CD4-positive, alpha-beta T cell treated with Interleukin-15 for 1 hour (primary cell): ENCODE measurements around the gene TTC27.
A peak's percentile ranks its signal among the peaks of the same experiment; 100 is the strongest.
"Not testable (repeated sequence)": the region's sequence is repeated elsewhere in the genome, so short reads cannot be mapped to it uniquely, and the experiment has no call there.

Source experiments
- DNase-seq: peaks from one replicate; pipeline ENCODE4 v3.0.0-alpha.2; 2020

The TTC27 gene

DNA sequence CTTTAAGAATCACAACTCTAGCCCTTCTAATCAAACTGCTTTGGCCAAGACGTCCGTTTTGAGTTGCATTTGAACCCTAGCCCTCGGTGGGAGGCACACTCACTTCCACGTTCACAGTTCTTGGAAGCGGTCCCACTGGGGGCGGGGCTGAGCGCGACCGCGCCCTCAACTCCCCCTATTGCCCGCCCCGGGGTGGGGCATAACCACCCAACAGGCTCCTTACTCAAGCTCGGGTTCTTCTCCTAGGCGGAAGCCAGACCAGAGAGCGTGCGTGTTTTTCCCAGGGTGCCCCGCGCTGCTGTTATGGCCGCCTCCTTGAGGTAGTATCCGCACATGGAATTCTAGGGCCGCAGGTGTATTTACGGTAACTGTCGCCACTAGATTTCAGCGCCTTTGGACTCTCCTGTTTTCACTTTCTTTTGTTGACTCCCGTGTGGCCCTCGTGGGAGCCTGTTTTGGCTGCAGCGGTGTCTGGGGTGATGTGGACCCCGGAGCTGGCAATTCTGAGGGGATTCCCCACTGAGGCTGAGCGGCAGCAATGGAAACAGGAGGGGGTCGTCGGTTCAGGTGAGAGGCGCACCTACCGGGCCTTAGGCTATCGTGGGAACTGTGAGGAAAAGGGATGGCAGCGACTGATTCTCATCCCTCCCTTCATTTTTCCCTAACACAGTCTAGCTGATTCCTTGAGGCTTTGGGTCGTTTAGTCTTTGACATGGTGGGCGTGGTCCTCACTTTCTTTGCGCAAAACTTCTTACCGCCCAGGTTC lies at the start of gene TTC27:
TTC27 (plus strand) TSS at position 237 of the 766 bp plus-strand sequence; CDS start at position 480, 243 bp downstream.
- DNase-seq: peak; percentile 94

DNA sequence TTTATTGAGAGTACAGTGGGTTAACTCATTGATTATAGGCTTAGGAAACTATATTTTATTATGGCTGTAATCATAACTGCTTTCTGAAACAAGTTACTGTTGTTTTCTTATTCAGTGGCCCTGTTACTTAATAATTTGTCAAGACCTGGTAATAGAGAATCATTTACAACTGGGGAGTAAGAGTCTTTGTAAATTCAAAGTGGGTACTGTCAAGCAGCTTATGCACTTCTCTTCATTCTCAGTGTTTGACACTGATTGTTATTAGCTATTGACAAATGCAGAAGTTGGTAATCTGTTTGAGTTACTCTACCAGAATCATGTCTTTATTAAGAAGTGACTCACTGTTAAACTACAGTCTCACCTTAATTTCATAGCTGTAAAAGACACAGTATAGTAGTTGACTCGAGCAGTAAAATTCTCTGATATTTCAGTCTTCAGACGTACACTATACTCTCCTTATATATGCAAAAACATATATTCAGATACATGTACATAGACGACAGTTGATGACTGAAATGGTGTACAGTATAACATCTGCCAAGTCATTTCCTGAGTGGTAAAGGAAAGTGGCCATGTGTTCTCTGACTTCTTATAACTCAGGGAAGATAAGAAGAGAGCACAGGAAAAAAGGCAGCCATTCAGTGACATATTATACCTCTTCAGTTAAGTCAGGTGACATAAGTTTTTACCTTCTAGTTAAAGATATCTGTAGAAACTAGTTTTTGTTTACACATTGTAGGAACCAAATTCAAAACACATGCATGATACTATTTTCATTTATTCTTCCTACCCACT lies 36.0 kb upstream of the TTC27 start:
- DNase-seq: no peak

DNA sequence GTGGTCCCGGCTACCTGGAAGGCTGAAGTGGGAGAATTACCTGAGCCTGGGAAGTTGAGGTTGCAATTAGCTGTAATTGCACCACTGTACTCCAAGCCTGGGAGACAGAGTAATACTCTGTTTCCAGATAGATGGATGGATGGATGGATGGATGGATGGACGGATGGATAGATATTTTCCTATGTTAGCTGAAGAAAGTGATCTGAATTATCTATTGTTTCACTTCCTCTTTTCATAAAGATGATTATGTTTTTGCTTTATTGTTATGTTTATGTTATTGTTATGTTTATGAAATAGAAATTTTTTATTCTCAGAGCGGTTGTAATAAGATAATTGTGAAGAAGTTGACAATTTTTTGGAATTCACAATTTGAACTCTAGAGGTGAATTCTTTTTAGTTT lies 33.3 kb upstream of the TTC27 start:
- no peak for DNase-seq

DNA sequence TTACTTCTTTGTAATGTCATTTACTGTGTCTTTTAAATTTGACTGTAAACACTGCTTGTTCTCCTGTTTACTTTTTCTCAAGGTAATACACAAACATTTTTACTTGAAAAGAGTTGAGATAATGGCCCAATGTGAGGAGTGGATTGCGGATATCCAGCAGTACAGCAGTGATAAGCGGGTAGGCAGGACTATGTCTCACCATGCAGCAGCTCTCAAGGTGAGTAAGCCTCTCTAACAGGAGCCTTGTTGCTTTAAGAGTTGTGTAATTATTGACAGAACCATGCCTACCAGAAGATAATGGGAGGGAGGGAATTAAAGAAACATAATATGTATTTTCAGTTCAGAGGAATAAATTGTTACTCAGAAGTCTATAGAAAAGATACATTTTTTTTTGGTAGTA lies 16.5 kb upstream of the TTC27 start:
- DNase-seq: no peak

DNA sequence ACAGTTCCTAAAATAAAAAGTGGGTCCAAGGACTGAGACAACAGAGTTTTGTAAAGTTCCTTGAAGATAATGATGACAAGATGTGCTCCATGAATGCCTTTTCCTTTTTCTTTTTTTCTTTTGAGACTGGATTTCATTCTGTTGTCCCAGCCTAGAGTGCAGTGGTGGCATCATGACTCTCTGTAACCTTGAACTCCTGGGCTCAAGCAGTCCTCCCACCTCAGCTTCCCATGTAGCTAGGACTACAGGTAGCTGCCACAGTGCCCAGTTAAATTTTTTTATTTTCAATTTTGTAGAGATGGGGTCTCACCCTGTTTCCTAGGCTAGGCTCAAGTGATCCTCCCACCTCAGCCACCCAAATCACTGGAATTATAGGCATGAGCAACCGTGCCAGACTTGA lies 16.1 kb upstream of the TTC27 start:
- no peak for DNase-seq

DNA sequence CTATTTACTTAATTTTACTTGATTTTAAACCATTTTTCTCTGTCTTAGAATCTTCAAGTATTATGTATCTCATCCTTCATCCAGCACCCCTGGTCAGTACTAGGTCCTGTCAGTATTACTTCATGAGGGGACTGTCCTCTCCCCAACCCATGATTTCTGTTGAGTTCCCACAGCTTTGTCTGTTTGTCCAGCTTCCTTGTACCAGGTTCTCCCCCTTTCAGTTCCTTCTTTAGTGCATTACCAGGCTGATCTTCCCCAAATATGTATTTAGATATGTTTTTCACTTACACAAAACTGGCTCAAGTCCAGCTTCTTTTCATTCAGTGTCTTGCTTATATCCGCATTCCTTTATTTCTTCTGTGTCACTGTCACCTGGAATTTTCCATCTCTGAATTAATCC lies 13.8 kb upstream of the TTC27 start:
- DNase-seq: no peak

DNA sequence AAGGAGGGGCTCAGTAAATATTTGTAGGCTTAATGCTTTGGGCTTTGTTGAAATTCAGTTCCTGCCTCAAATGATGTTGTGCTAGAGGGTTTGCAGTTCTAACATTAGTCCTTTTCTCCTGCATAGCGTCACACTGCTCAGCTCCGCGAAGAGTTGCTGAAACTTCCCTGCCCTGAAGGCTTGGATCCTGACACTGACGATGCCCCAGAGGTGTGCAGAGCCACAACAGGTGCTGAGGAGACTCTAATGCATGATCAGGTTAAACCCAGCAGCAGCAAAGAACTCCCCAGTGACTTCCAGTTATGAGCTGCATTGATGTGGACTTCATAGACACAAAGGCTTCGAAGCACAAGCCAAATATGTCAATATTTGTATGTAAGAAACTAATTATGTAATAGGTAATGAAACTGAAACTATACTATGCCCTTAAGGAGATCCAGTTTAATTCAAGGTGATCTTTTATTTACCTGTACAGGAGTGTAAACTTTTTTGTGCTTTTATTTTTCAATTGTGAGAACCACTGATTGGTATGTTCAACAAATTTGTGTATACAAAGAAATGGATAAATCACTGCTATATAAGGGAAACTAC lies 10.2 kb upstream of the TTC27 start:
- DNase-seq: no peak

DNA sequence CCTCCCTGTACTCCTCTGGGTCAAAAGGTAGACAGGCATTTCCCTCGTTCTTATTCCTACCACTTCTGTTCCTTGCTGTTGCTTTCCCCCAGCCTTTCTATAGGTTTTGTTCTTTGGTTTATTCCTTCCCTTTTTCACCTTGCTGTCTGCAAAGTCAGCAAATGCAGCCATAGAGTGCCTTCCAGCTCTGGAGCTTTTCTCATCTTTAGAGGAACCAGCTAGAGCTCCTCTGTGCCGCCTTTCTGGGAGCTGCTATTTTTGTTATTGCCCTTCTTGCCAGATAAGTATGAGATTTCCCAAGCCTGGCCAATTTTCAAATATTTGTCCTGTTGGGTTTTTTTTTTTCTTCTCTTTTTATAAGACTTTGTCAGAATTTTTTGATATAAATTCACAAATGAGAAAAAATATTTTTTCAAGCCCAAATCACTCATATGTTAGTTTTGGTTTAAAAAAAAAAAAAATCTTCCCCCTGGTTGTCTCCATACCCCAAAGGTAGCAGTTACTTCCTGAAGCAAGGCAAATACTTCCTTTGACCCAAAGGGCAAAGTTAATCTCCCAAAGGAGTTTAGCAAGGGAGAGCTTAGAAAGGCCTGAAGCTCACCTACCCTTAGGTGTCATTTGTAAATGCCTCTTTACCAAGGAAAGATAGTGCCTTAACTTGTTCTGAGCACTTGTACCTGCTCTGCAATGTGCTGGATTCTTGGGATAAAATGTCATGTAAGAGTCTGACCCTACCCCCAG lies 5.1 kb upstream of the TTC27 start:
- DNase-seq: no peak

DNA sequence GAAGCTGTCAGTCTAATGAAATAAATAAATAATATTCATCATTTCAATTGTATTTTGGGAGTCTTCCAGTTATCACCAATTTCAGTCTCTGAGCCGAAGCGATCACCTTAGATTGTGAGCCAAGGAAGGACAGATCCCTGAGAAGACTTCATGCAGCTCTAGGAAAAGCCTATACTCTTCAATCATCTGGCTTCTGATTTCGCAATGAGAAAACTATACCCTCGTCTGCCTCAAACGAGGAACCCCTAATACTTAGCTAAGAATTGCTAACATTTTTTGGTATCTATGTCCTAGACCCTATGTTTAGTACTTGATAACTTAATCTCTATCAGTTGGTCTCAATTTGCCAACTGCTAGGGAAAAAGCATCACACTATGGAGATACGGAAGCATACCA lies 4.5 kb upstream of the TTC27 start:
- DNase-seq: no peak

DNA sequence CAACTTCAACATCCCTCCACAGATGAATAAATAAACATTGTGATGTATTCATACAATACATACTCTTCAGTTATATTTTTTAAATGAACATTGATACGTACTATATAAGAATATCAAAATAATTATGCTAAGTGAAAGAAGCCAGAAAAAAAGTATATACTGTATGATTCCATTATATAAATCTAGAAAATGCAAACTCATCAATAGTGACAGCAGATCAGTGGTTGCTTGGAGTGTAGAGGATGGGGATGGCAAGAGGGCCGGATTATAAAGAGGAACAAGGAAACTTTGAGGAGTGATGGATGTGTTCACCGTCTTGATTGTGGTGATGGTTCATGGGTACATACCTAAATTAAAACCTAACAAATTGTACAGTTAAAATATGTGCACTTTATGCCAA lies 3.0 kb upstream of the TTC27 start:
- no peak for DNase-seq

DNA sequence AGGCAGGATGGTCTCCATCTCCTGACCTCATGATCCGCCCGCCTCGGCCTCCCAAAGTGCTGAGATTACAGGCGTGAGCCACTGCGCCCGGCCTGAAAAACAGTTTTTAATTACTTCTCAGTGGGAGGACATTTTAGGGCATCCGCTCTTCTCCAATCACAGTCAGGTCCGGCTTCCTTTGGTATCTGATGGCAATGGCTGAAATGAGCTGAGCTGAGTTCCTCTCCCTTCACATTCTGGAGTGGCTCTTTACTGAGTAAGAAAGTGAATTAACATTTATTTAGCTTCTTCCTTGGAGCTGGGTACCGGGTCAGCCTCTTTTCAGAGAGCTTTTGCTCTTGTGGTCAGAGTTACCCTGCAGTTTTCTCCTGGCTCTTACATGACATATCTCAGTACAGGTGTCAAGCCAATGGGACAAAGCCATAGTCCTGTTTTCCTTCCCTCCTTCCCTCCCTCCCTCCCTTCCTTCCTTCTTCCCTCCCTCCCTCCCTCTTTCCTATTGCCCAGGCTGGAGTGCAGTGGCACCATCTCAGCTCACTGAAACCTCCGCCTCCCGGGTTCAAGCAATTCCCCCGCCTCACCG lies 1.1 kb upstream of the TTC27 start:
- no peak for DNase-seq

DNA sequence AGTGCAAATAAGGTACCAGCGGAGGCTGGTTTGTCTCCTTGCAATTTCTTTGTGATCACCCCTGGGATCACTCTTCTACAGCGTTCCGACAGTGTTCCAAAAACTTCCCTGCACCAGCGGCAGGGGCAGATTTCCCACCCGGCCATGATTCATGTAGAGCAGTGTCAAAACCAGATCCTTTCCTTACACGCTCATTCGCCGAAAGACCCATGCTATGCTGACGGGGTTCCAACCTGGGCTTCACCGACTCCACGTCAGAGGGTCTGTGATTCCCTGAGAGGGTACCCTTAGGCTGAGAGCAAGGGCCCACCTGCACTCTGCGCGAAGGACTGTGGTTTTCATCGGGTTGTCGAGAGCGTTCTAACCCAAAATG lies 423 bp upstream of the TTC27 start:
- DNase-seq: no peak

DNA sequence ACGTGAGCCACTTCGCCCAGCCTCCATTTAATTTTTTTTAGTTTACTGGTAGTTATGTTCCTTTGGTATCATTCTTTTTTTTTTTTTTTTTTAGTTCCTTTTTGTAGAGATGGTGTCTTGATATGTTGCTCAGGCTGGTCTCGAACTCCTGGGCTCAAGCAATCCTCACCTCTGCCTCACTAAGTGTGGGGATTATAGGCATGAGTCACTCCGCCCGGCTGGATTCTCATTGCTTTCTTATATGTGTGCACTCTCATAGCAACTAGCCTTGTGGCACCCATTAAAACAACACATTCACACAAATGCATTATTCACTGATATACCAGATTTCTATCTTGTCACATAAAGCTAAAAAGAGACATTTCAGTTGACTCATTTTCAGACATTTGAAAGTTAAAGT lies 4.2 kb downstream of the TTC27 start:
- no peak for DNase-seq

DNA sequence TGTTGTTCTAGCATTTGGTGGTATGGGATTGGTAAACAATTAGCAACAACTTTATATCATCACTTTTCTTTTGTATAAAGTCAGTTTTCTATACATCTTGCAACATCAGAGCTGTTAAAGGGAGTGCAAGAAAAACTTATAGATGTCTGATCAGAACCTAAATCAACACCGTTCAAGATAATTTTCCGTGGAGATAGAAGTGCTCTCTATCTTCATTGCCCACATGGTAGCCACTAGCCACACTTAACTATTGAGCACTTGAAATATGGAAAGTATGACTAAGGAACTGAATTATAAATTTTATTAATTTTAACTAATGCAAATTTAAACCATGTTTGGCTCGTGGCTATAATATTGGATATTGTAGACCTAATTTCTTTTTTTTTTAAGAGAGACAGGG lies 5.2 kb downstream of the TTC27 start:
- DNase-seq: no peak

DNA sequence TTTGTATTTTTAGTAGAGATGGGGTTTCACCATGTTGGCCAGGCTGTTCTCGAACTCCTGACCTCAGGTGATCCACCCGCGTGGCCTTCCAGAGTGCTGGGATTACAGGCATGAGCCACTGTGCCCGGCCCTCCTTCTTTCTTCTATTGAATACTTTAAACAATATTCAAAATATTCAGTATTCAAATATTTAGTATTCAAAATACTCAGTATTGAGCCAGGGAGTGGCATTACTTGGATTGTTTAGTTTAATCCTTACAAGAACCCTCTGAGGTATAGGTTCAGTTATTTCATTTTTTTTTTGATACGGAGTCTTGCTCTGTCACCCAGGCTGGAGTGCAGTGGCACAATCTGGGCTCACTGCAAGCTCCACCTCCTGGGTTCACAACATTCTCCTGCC lies 10.7 kb downstream of the TTC27 start:
- DNase-seq: not testable (repeated sequence)

DNA sequence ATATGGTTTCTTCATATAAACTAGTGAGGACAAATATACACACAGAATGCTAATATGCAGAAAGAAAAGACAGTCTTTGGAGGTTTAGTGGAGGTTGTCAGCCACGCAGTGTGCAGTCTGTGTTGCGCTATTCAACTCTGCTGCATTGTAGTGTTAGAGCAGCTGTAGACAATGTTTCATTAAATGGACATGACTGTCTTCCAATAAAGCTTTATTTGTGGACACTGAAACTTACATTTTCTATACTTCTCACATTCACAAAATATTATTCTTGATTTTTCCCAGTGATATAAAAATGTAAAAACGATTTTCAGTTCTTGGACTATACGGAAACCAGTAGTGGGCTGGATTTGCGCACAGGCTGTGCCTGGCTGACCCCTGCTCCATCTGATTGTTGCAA lies 13.3 kb downstream of the TTC27 start:
- DNase-seq: no peak

DNA sequence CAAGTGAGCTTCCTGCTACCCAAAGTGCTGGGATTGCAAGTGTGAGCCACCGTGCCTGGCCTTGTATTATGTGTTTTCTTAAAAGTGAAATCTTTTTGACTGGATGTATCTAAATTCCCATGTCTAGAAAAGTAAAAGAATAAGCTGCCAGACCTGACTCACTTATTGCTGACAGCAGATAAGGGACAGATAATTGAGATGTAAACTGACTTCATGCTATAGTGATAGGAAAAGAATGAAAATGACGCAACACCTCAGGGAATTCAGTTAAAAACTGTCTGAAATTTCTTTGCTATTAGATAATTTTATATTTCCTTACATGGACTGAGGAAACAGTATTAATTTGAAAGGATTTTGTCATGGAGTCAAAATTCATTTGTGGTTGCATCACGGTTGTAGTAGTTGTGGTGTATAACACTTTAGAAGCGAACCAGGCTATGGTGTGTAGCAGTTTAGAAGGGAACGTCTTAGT lies 19.4 kb downstream of the TTC27 start:
- DNase-seq: no peak

DNA sequence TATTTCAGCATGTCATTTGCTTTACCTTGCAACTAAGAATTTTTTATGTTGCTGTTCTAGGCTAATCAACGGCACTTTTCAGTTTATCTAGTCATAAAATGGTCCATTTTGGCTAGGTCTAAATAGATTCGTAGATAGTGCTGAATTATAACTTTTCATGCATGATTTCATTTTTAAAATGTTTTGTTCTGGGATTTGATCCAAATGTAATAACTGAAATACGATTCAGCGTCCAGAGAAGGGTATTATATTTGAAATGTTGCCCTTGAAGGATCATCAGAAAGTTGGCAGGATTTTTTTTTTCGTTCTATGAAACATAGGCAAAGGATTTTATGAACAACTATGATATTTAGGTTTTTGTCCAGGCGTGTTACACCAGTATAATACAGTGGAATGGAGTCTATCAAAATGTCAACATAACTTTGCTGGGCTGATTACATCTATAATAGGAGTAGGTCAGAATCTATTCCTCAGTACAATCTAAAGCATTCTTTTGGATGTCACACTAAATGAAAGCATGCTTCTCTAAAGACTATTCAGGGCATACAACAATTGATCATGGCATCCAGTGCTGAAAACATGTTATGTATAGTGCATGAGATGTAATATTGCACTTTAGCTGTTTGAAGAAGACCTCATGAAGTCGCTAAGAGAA lies 24.8 kb downstream of the TTC27 start:
- DNase-seq: no peak

DNA sequence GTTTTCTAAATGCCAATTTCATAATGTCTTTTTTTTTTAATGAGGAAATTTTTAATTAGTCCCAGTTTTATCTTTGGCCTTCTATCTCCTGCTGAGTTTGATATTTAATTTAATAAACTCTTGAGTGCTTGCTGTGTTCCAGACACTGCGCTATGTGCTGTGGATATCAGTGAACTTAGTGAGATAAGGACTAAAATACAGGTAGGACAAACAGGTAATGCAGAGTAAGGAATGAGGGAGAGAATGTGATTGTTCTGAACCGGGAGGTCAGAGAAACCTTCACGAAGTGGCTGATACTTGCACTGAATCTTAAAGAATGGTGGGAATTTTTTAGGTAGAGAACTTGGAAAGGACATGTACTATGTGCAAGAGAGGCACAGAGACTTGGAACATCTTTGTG lies 28.2 kb downstream of the TTC27 start:
- no peak for DNase-seq

DNA sequence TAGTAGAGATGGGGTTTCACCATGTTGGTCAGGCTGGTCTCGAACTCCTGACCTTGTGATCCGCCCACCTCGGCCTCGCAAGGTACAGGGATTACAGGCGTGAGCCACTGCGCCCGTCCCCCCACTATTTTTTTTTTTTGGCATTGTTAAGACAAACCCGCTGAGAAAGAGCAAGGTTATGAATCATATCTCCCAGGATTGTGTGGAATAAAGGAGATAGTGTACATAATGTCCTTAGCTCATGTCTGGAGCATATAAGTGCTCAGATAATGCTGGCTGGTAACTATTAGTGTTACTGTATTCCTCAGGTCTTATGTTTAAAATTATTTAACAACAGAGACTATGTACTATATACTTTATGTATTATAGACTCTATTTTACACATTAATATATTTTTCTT lies 36.0 kb downstream of the TTC27 start:
- DNase-seq: no peak

DNA sequence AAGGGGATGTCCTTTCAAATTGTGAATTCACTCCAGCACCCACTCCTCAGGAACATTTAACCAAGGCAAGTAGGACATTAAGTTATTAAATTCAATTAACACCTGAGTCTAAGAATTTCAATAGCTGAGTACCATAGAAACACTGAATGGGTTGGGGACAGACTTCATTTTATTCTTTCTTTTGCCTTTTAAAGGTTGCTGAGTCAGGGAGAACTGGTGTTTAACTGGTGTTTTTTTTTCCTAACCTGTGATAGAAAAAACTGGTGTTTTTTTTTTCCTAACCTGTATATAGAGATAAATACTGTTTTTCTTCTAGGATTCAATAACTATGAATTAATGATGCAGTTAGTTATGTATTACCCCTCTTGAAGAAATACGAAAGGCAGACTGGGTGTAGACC lies 38.9 kb downstream of the TTC27 start:
- no peak for DNase-seq

DNA sequence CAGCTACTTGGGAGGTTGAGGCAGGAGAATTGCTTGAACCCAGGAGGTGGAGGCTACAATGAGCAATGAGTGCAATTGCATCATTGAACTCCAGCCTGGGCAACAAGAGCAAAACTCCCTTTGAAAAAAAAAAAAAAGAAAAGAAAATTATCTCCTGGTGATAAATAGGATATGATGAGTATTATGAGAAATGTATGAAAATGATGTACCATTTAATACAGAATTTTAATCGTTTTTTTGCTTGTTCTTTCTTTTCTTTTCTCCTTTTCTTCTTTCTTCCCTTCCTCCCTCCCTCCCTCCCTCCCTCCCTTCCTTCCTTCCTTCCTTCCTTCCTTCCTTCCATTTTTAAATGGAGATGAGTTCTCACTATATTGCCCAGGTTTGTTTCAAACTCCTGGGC lies 40.4 kb downstream of the TTC27 start:
- no peak for DNase-seq
